ENCODE data around the gene MRPL37. TPM values are rescaled to one million over a fixed set of nuclear protein-coding genes. Genes with fewer than 3 reads are reported as not detected.

MRPL37 gene
- total and polyA plus RNA-seq, 2 of the 8 experiments (the other 6 are each of a cell fraction or from before 2014, with no cell fraction given): 45.5 to 126 TPM

DNA sequence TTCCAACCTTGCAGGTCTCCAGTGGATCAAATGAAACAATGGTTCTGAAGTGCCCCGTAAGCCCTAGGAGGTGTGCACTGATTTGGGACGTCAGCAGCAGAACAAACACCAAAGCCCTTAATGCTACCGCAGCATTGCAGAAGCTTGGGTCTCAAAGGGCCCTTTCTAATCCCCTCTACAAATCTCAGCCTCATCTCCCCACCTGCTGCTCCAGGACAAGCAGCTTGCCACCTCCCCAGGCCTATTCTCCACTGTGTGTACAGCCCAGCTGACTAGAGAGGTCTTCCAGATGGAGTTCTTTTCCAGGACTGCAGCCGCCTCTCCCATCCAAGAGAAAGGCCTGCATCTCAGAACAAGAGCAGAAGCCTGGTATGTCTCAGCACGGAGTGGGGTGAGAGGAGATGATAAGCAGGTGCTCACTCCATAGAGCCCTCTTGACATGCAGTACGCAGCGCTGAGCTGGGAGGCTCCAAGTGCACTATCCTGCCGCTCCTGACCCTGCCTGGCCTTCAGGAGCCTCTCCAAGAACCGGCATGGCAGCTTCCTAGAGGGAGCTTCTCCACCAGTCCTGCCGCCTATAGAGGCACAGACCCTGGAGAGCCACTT, 46.3 kb downstream of the MRPL37 start:
- 92% methylated on average over 10 of the region's 10 CpGs; no CpG with 5 or more reads in 1 of the 2 experiments for WGBS, 2 experiments (ENCODE audit: extremely low coverage in 1 of 2, insufficient coverage in 1 of 2, insufficient read length in 1 of 2, insufficient replicate concordance in 2 of 2, low coverage in 1 of 2, low lambda C conversion rate in 2 of 2, missing lambda C conversion rate in 1 of 2)
- no peak overlapping the region for H3K18ac ChIP-seq (ENCODE audit: extremely low read depth, low read length)
- H3K4me1 ChIP-seq (replicated peaks in 1 of 4; ENCODE audit: control insufficient read depth in 3 of 4, insufficient read depth in 4 of 4, low read length in 3 of 4): no peaks in the 10 kb centered on the region; a peak in 1 of 7 replicates
- no peaks in the 10 kb centered on the region; a peak in 1 of 7 replicates for H3K27me3 ChIP-seq (replicated peaks in 1 of 4; ENCODE audit: control insufficient read depth in 3 of 4, extremely low read depth in 1 of 4, insufficient read depth in 3 of 4, low read length in 3 of 4)
- H2AK5ac ChIP-seq (ENCODE audit: low read depth, low read length): no peak overlapping the region
- no peak overlapping the region for H3K4ac ChIP-seq (replicated peaks; ENCODE audit: insufficient read length, low read depth, low read length)
- H4K8ac ChIP-seq (ENCODE audit: extremely low read depth, insufficient read depth, low read length): peak overlapping the region; percentile 31
- no peaks in the 10 kb centered on the region for H3K23me2 ChIP-seq (ENCODE audit: low read depth, low read length)
- H3K14ac ChIP-seq (ENCODE audit: insufficient read length): no peak overlapping the region
- no peak overlapping the region for H3K4me2 ChIP-seq (ENCODE audit: insufficient read depth in 1 of 2, low read depth in 2 of 2, low read length in 2 of 2)
- DNase-seq (ENCODE audit: low read depth in 1 of 2, low spot score in 2 of 2): no peak
- no peak overlapping the region for H2BK20ac ChIP-seq (ENCODE audit: low read length)
- no peaks in the 10 kb centered on the region for H3K9me3 ChIP-seq (ENCODE audit: insufficient read depth in 2 of 2, low read depth in 1 of 2, low read length in 1 of 2)
- H2BK15ac ChIP-seq (ENCODE audit: low read length): no peak overlapping the region
- H2BK12ac ChIP-seq (ENCODE audit: low read depth, low read length): no peak overlapping the region
- no peak for FAIRE-seq
- ChIA-PET POLR2A (ENCODE audit: partially characterized antibody) (interaction anchor here (0.9 to 1.5 kb wide), 2 partner anchors 26 to 44 kb away, joined by 3 read pairs; no protein-coding TSS in a partner anchor), CTCF (ENCODE audit: partially characterized antibody) (interaction anchor here (0.9 to 2.1 kb wide), 4 partner anchors 14 to 31 kb away, joined by 3 to 4 read pairs (median 3); no protein-coding TSS in a partner anchor)
- H3K36me3 ChIP-seq (ENCODE audit: control insufficient read depth in 2 of 4, insufficient read depth in 4 of 4, low read length in 3 of 4): peaks cover 3 to 31% (median 15%) of the 10 kb centered on the region in 4 experiments; a peak in 5 of 8 replicates
- H3K56ac ChIP-seq (replicated peaks; ENCODE audit: insufficient read length, low read depth, low read length): no peak overlapping the region
- no peak overlapping the region for H4K91ac ChIP-seq (replicated peaks; ENCODE audit: insufficient read length, low read length)
- H2AFZ ChIP-seq (ENCODE audit: low read length): no peak overlapping the region
- H3K23ac ChIP-seq (ENCODE audit: insufficient read length): no peak overlapping the region
- no peak overlapping the region for H3K27ac ChIP-seq (ENCODE audit: low read depth, low read length)
- no peak overlapping the region for H3K4me3 ChIP-seq (ENCODE audit: extremely low read depth in 1 of 4, insufficient read depth in 2 of 4, low read depth in 3 of 4, low read length in 4 of 4)
- H2BK120ac ChIP-seq (replicated peaks; ENCODE audit: low read depth, low read length): no peak overlapping the region
- no peaks in the 10 kb centered on the region for H3K79me1 ChIP-seq (ENCODE audit: low read depth, low read length)
- no peak overlapping the region for H3K9ac ChIP-seq (replicated peaks in 1 of 4; ENCODE audit: extremely low read depth in 1 of 4, low read depth in 3 of 4, low read length in 3 of 4)
- H3K79me2 ChIP-seq (ENCODE audit: control insufficient read depth in 1 of 2, insufficient read depth in 2 of 2, low read length in 2 of 2): no peaks in the 10 kb centered on the region
- H4K20me1 ChIP-seq (replicated peaks in 1 of 2; ENCODE audit: control insufficient read depth in 1 of 2, insufficient read depth in 2 of 2, low read length in 2 of 2): peaks cover 5 to 10% of the 10 kb centered on the region in 2 experiments
- H2BK5ac ChIP-seq (ENCODE audit: low read depth, low read length): no peak overlapping the region; the same call in 1 of the 2 replicates
- no peak overlapping the region for H4K5ac ChIP-seq (ENCODE audit: insufficient read length, low read depth, low read length)
- TF ChIP-seq, protein P1, sequence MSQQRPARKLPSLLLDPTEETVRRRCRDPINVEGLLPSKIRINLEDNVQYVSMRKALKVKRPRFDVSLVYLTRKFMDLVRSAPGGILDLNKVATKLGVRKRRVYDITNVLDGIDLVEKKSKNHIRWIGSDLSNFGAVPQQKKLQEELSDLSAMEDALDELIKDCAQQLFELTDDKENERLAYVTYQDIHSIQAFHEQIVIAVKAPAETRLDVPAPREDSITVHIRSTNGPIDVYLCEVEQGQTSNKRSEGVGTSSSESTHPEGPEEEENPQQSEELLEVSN (IDR thresholded peaks at IDR 0.05): no peak
- no peak for TF ChIP-seq SRF (IDR thresholded peaks at IDR 0.05; ENCODE audit: low read depth, low read length)
- no peak for TF ChIP-seq RXRA (IDR thresholded peaks at IDR 0.05; ENCODE audit: insufficient read depth, low read depth, low read length)
- TF ChIP-seq KDM4A (IDR thresholded peaks at IDR 0.05; ENCODE audit: low read depth, low read length, severe bottlenecking): no peak

Measured in H1 (cell line).